GM19372 (cell line): ENCODE measurements around the gene MAP7.

ENCODE experiments used
- ATAC-seq: cut with Tn5 transposase; IDR thresholded peaks from one replicate; pipeline ENCODE4 v1.9.1; 2021; ENCODE audit warnings: mild to moderate bottlenecking, low read depth, moderate library complexity; ENCODE audit not compliant: unreplicated experiment

MAP7 gene

GRCh38 chr6:136350914-136351313 lies 199.3 kb downstream of the MAP7 start:
- no peak for ATAC-seq

GRCh38 chr6:136347847-136348246 lies 202.4 kb downstream of the MAP7 start:
- no peak for ATAC-seq

- ATAC-seq, result no peak
Measured at GRCh38 chr6:136345145-136345544, 205.1 kb downstream of the MAP7 start.

GRCh38 chr6:136344420-136344819 lies 205.8 kb downstream of the MAP7 start:
- ATAC-seq, result no peak

GRCh38 chr6:136343700-136344099 lies 206.5 kb downstream of the MAP7 start:
- no peak for ATAC-seq

- no peak for ATAC-seq
Measured at GRCh38 chr6:136343275-136343674, 206.9 kb downstream of the MAP7 start.

GRCh38 chr6:136341967-136342366 lies 208.3 kb downstream of the MAP7 start:
- no peak for ATAC-seq

- ATAC-seq, result no peak
Measured at GRCh38 chr6:136341367-136341766, 208.9 kb downstream of the MAP7 start.

- ATAC-seq, result no peak
Measured at GRCh38 chr6:136338486-136338885, 211.7 kb downstream of the MAP7 start.

GRCh38 chr6:136337606-136338005 lies 212.6 kb downstream of the MAP7 start:
- ATAC-seq, result no peak

GRCh38 chr6:136337121-136337520 lies 213.1 kb downstream of the MAP7 start:
- no peak for ATAC-seq

GRCh38 chr6:136335736-136336363 lies 214.4 kb downstream of the MAP7 start:
- no peak for ATAC-seq

- ATAC-seq, result no peak
Measured at GRCh38 chr6:136334853-136335252, 215.4 kb downstream of the MAP7 start.

- no peak for ATAC-seq
Measured at GRCh38 chr6:136334465-136334846, 215.8 kb downstream of the MAP7 start.

- no peak for ATAC-seq
Measured at GRCh38 chr6:136333824-136334464, 216.3 kb downstream of the MAP7 start.

GRCh38 chr6:136331461-136331860 lies 218.8 kb downstream of the MAP7 start:
- ATAC-seq, result no peak

- ATAC-seq, result no peak
Measured at GRCh38 chr6:136330634-136331033, 219.6 kb downstream of the MAP7 start.

- no peak for ATAC-seq
Measured at GRCh38 chr6:136326038-136326553, 224.1 kb downstream of the MAP7 start.

- no peak for ATAC-seq
Measured at GRCh38 chr6:136324686-136325380, 225.4 kb downstream of the MAP7 start.

- ATAC-seq, result no peak
Measured at GRCh38 chr6:136323431-136324112, 226.7 kb downstream of the MAP7 start.

GRCh38 chr6:136319732-136320131 lies 230.5 kb downstream of the MAP7 start:
- no peak for ATAC-seq
